GM18508 (cell line): Measurements from ENCODE around the gene DTX3.
"Not testable (repeated sequence)": the region's sequence is repeated elsewhere in the genome, so short reads cannot be mapped to it uniquely, and the experiment has no call there.

Source experiments
- ATAC-seq: cut with Tn5 transposase; IDR thresholded peaks from one replicate; pipeline ENCODE4 v1.9.1; 2021; ENCODE audit warnings: moderate number of reproducible peaks; ENCODE audit not compliant: insufficient read depth, unreplicated experiment

Gene DTX3

DNA sequence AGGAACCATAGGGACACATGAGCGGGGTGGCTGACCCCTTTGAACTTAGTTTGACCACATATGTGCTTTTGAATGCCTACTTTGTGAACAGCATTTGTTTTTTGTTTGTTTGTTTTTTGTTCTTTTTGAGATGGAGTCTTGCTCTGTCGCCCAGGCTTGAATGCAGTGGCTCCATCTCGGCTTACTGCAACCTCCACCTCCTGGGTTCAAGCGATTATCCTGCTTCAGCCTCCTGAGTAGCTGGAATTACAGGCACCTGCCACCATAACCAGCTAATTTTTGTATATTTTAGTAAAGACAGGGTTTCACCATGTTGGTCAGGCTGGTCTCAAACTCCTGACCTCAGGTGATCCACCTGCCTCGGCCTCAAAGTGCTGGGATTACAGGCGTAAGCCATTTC is 13.8 kb downstream of the DTX3 start:
- not testable (repeated sequence) for ATAC-seq

DNA sequence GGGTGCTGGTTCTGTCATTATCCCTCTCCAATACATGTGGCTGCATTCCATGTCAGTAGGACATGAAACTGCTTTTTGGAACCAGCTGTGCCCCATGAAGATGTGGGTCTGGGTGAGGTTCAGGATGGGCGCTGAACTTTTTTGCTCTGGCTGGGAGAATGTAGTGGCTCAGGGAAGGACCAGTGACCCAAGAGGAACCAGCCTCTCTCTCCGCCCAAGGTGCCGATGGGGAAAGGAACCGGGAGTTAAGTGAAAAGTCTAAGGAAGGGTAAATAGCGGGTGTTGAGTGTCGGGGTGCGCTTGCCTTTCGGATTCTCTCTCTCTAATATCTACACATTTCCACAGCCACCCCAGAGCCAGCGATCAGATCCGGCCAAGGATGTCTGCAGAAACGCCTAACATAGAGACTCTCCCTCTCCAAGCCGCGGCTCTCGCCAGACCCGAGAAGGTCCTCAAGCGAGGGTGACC is 14.4 kb downstream of the DTX3 start:
- ATAC-seq: no peak

DNA sequence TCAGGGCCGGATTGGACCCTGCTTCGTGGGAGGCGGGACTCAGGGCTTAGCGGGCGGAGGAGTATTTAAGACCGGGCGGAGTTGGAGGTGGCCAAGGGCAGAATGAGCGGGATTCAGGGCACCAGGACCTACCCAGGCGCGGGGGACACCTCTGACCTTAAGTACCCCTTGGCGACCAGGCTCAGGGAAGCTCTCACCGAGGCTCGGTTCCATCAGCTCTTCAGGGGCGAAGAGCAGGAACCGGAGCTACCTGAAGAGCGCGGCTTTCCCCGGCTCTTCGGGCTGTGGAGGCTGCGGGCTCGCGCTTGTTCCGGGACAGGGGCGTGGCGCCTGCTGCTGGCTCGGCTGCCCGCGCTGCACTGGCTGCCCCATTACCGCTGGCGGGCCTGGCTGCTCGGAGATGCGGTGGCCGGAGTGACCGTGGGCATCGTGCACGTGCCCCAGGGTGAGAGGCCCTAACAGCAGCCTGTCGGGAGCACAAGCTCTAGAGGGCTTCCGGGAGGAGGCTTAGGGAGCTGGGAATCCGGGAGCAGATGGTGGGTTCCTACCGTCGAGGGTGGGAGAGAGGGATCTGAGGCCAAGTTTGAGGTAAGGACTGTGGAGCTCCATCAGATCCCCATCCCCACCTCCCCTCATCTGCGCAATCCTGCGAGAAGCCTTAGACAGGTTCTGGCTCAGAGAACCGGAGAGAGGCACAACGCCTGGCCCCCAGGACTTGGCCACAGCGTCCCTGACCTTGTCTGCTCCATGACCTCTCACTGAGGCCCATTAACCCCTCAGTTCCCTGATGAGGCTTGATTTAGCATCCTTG is 15.0 kb downstream of the DTX3 start:
- ATAC-seq: no peak

DNA sequence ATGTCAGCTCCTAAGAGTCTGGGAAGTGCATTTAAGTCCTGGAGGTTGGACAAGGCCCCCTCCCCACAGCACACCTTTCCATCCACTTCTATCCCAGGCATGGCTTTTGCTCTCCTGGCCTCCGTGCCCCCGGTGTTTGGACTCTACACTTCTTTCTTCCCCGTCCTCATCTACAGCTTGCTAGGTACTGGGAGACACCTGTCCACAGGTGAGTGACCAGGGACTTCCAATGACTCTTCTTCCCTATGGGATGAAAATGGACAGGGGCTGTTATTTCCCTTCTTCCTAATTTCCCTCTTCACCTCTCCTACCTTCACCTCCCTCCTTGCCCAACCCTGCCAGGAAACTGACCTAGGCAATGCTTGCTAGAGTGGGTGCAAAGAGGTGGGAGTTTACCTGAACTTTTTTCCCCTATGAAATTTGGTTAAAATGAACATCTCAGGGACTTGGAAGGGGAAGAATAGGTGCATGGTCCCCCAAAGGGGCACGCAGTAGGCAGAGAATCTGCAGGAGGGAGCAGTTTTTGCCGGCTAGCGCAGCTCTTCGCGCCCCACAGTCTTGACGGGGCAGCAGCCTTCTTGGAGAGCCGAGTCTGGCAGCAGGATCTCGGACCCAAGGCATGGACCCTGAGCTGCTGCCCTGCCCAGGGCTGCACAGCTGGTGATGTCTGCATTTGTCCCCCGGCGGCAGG is 15.8 kb downstream of the DTX3 start:
- ATAC-seq: no peak

DNA sequence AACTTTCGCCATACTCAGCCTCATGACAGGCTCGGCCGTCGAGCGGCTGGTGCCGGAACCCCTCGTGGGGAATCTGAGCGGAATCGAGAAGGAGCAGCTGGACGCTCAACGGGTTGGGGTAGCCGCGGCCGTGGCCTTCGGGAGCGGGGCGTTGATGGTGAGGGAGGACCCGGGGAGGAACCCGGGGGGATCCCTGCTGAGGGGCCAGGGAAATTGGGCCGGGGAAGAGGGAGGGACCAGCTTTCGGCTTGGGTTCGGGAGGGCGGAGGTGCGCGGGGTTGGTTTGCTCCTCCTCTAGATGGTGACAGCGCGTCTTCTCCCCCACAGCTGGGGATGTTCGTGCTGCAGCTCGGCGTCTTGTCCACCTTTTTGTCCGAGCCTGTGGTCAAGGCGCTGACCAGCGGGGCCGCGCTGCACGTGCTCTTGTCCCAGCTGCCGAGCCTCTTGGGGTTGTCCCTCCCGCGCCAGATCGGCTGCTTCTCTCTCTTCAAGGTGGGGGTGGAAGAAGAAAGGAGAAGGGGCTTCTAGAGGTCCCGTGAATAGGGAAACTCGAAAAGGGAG is 16.4 kb downstream of the DTX3 start:
- no peak for ATAC-seq

DNA sequence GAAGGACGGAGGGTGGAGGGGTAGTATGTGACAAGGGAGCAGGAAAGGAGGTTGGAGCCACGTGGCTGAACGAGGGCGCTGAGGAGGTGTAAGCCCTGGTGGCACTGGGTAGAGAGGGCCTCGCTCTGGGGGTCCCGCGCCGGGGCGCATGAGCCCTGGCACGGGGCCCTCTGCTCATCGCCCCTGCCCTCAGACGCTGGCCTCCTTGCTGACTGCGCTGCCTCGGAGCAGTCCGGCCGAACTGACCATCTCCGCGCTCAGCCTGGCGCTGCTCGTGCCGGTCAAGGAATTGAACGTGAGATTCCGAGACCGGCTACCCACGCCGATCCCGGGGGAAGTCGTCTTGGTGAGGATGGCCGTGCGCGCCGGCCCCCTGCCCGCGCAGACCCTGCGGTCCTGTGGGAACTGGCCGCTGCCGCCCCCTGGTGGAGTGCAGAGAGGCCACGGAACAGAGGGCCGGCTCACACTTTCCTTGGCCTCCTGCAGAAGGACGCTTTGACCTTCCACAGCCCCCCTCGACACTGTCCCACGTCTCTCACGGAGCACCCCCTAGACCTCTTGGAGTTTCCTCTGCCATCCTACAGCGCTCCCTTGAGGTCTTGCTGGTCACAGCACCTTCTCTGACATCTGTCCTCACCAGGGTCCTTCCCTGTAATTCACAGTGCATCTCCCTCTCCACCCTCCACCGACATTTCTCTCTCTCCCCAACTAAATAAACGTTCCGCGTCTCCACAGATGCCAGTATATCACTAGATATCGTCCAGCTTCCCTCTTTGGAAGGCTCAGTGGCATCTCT is 17.1 kb downstream of the DTX3 start:
- no peak for ATAC-seq

DNA sequence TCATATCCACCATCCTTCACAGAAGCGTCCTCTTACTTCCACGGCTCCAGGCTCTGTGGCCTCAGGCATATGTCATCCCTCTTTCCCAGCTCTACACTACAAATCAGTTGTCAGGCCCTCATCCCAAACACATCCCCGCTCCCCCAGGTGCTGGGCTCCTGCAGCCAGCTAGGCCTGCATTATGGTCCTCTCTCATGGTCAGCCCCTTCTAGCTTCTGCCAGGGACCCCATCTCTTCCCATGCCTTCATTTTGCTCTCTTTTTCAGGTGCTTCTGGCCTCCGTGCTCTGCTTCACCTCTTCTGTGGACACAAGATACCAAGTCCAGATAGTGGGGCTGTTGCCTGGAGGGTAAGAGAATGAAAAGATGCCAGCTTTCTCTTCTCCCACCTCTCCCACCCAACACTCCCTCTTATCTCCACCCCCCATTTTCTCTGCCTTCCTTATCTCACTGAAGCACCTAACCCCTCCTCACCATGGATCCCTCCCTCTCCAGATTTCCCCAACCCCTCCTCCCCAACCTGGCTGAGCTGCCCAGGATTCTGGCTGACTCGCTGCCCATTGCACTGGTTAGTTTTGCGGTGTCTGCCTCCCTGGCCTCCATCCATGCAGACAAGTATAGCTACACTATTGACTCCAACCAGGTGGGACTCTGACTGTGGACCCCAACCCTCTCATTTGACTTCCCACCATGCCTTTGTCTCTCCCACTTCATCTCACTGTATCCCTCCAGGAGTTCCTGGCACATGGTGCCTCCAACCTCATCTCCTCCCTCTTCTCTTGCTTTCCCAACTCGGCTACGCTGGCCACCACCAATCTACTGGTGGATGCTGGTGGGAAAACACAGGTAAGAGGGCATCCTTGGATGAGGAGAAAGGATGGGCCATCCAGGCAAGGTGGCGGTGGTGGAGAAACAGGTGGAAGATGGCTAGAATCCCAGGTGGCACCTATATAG is 17.9 kb downstream of the DTX3 start:
- ATAC-seq: no peak

DNA sequence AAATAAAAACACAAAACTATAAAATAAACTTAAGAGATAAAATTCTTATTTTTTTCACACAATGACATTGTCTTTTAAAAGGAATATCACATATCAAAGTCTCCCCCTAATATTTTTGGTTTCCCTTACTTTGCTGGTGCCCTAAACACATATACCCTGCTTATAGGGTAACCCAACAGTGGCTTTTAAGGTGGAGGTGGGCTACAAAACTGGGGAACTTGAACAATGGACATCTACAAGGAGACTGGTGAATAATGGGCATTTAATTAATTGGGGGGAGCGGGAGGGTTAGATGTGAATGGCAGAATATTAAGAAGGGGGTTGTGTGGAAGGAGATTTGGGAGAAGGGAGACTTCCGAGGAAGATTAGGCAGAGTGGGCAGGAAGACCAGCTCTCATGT is 18.8 kb downstream of the DTX3 start:
- ATAC-seq: no peak

DNA sequence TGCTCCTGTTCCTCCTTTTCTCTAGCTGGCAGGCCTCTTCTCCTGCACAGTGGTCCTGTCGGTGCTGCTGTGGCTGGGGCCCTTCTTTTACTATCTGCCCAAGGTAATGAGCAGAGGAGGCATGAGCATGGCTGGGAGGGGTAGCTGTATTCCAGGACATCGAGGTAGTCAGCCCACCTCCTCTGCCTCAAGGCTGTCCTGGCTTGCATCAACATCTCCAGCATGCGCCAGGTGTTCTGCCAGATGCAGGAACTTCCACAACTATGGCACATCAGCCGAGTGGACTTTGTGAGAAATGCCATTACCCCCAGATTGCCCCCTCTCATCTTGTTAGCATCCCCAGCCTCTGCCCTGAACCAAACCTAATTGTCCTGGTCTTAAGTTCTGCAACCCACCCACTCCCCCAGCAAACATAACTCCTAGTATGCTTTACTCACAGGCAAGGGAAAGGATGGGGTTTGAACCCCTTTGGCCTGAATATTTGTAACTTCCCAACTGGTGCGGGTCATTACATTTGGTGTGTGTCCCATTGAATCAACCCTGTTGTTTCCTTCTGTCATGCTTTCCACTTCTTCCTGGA is 19.3 kb downstream of the DTX3 start:
- ATAC-seq: no peak

DNA sequence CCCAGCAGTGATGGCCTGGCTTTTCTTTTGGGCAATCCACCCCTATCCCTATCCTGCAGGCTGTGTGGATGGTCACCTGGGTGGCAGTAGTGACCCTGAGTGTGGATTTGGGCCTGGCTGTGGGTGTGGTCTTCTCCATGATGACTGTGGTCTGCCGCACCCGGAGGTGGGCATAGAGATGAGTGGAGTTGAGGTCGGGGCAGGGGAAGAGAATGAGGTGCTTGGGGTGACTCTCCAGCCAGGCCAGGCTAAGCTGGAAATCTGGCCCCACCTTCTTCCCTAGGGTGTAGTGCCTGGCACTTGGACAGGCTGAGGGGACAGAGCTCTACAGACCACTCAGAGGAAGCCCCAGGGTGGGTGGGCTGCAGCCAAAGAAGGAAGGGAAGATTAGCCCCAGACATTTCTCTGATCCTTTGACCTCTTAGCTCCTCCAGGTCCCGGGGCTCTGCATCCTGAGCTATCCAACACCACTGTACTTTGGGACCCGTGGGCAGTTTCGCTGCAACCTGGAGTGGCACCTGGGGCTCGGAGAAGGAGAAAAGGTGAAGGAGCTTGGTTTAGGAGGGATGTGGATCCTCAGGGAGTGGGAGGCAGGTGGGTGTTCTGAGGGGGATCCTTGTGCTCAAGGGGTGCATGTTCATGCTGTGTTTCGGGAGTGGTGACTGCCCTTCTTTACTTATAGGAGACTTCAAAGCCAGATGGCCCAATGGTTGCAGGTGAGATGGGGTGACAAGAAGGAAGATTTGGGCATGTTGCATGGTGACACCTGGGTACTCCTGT is 20.0 kb downstream of the DTX3 start:
- no peak for ATAC-seq

DNA sequence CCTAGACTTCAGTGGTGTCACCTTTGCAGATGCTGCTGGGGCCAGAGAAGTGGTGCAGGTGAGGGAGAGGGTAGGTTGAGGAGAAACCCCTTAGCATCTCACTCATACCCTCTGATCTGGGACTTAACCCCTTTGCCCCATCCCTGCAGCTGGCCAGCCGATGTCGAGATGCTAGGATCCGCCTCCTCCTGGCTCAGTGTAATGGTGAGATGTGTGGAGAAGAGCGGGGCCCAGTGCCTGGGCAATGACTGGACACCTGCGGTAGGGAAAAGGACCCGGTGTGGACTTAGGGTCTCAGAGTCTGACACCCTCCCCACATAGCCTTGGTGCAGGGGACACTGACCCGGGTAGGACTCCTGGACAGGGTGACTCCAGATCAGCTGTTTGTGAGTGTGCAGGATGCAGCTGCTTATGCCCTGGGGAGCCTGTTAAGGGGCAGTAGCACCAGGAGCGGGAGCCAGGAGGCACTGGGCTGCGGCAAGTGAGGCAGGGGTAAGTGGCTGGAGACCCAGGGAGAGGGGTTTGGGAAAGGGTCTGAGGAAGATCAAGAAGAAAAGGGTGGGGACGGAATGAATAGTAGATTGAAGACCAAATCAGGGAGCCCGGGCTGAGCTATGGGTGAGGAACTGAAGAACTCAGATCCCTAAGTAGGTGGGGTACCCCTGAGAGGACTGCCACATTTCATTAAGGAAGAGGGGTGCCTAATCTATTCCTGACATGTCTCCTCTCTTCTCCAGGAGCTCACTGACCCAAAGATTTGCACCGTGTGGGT is 20.8 kb downstream of the DTX3 start:
- ATAC-seq: no peak

DNA sequence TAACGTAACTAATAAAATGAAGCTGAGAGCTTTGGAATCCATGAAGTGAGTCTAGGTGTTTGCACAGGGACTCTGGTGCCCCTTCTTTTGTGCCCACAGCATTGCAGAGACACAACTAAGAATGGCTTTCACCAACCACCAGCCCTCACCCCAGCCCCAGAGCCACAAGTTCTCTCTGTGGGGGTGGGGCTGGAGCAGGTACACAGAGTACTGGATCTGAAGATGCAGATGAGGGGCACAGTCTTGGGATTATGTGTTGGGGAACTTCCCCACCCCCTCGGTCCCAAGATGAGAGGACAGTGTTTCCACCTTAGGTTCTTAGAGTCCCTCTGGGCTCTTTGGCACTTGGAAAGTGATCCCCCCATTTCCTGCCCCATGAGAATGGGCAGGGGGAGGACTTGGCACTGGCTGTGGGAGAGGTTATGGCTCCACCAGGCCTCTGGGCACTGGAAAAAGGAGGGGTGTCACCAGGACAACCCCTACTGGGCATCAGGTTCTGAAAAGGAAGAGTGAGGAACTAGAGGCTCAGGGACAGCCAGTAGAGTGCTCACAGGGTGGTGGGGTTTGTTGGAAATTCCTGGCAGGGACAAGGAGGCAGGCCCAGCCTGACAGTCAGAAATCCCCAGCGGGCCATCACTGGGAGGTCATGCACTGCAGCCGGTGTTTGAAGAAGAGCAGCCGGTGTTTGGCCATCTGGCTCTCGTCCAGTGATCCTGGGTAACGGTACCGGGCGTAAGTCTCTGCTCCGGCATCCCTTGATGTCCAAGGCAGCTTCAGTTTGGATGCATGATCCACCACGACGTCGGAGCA is 21.7 kb downstream of the DTX3 start:
- no peak for ATAC-seq

DNA sequence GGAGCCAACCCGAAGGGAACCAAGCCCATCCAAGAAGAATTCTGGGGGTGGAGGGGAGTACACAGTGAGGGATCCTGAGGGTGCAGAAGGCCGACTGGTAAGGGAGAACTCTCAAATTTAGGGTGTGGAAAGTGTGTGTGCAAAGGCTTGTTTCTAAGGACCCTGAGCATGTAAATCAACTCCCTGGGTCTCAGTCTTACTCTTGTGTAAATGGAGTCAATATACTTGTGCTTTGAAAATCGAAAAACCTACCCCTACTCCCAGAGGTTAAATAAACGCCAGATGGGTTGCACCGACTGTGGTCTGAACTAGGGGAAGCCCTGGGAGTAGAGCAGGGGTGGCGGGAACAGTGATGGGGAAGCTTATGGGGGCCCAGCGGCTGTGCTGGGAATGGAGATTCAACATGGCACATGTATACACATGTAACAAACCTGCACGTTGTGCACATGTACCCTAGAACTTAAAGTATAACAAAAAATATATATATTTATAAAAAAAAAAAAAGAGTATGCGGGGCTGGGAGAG is 22.4 kb downstream of the DTX3 start:
- no peak for ATAC-seq

DNA sequence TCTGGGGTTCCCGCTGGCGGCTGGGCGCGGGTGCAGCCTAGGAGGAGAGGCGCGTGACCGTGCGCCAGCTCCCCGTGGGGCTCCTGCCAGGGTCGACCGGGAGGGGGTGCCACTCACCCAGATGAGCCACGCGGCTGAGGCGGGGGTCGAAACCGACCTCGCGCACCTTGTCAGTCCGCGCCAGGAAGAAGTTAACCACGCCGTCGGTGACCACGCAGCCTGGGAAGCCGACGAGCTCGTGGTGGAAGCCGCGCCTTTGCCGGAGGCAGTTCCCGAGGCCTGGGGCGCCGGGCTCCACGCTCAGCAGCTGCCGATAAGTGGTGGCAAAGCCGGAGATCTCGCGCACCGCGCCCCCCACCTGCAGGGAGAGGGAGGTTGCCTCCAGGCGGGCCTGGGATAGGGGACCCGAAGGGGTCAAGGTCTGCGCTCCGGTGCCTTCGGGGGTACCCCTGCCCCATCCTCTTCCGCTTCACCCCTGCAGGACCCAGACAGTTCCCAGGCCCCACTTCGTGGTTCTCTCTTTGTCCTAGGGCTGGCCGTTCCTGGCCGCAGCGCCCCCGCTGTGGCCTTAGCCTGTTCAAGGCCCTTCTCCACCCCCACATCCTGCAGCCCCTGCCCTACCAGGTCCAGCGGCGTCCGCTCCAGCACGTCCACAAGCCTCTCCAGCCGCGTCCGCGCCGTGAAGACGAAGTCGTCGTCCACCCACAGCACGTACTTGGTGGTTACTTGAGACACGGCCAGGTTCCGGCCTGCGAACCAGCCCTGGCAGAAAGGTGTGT is 23.1 kb downstream of the DTX3 start:
- no peak for ATAC-seq

DNA sequence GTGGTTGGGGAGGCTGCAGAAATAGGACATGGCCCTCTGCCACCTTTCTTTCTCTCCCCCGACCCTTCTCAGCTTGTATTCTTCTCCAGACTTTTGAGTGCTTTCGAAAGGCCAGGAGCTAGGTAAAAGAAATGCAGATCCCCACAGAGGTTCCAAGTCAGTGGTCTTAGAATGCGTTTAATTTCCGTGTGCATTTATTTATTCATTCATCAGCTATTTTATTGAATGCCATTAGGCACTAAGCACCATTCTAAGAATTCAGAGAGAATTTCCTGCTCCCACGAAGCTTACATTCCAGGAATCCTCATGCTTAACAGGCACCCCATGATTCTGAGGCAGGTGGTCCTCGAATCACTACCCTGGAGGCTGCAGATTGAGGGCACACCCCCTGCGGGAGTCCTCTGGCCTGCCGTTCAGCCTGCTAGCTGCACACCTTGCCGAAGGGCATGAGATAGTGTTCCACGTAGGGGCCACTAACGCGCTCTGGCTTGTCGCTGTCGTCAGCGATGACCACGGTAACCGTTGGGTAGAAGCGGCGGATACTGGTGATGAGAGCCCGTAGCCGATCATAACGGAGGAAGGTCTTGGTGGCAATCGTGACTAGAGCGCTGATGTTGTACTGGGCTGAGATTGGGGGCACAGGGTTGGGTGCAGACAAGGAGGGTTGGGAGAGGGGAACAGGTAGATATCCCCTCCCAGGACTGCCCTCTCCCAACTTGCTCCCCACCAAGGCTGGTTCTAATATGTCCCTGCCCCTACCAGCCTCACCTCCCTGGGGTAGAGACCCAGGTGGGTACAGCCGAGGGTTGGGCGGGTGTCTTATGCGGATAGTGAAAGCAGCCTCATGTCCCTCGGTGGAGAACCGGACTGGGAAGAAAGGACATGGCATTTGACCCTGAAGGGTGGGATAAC is 23.9 kb downstream of the DTX3 start:
- ATAC-seq: no peak
